Hepatocyte (in vitro differentiated cells): ENCODE measurements around the gene ZNF750.

Experiments
- CTCF ChIP-seq: fragments of 200-600 bp; sonication (generic); IDR thresholded peaks from 2 replicates; pipeline ENCODE4 v1.5.1; 2016; ENCODE audit warnings: antibody characterized with exemption, mild to moderate bottlenecking; ENCODE audit not compliant: poor library complexity
- EZH2 ChIP-seq: fragments of 200-600 bp; sonication (generic); IDR thresholded peaks from 2 replicates; pipeline ENCODE4 v1.6.1; 2016; ENCODE audit warnings: antibody characterized with exemption, mild to moderate bottlenecking, borderline replicate concordance
- EZH2phosphoT487 ChIP-seq: fragments of 200-600 bp; sonication (generic); IDR thresholded peaks from one replicate; pipeline ENCODE4 v1.6.1; 2018; ENCODE audit warnings: antibody characterized with exemption, mild to moderate bottlenecking, low read depth, moderate library complexity; ENCODE audit not compliant: unreplicated experiment, severe bottlenecking

DNA sequence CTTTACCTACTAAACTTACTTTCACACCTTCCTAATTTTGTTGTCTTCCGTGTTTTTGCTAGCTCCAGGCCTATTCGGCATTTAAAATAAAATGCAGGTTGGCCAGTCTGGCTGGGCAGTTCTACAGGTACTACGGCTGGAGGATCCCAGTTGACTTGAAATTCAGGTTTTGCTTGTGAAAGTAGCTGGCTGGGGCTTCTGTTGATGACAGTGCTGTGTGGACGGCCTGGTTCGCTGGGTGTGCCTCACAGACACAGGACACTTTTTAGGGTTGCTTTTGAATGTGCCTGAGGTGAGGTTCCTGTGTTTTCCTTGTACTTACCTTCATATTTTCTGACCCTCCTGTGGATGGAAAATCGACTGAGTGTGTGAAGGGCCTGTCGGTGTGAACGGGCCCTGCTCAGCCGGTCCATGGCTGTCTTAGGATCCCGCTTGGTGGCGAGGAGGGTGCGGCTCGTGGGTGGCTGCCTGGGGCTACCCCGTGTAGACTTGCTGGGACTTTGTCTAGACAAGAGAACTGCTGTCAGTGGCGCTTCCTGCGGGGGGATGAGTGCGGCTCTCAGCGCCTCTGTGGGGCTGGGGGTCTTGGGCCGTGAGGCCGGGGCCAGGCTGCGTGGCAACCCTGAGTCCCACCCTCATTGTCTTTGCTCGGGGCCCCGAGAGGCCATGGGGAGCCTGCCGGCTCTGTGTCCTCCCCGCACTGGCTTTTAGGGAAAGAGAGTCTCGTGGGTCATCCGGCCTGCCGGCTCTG lies 18.7 kb upstream of the ZNF750 start:
- no peak for TF ChIP-seq EZH2
- no peak for TF ChIP-seq CTCF
- no peak for TF ChIP-seq EZH2phosphoT487
